ENCODE results near the gene SLC4A5.

DNA sequence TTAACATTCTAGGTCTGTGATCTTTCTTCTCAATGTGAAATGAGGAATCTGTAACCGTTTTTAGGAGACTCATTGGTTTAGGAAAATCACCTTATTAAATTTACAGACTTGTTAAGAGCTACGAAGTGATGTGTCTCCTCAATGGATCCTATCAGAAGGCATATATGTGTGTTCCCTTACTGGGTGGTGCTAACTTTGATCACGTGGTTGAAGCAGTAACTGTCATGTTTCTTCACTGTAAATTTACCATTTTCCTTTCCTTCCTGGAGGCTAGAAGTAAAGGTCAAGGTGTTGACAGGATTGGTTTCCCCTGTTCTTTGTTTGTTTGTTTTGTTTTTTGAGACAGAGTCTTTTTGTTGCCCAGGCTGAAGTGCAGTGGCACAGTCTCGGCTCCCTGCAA, 146.2 kb downstream of the SLC4A5 start:
- TF ChIP-seq CTCF (IDR thresholded peaks at IDR 0.05), result no peak
- no peak for TF ChIP-seq POLR2A (IDR thresholded peaks at IDR 0.05)
- TF ChIP-seq EP300 (IDR thresholded peaks at IDR 0.05), result no peak
